Ramos (cell line): ENCODE results near the gene RAB20.
"Not testable (repeated sequence)": the region's sequence is repeated elsewhere in the genome, so short reads cannot be mapped to it uniquely, and the experiment has no call there.

Source experiments
- in situ Hi-C: fragments of 300-500 bp; cut with MboI; formaldehyde crosslinking; loops from one replicate; pipeline ENCODE4 v1.14.3; 2022; ENCODE audit warnings: low sequenced_read_pairs; ENCODE audit not compliant: unreplicated experiment

RAB20 gene

DNA sequence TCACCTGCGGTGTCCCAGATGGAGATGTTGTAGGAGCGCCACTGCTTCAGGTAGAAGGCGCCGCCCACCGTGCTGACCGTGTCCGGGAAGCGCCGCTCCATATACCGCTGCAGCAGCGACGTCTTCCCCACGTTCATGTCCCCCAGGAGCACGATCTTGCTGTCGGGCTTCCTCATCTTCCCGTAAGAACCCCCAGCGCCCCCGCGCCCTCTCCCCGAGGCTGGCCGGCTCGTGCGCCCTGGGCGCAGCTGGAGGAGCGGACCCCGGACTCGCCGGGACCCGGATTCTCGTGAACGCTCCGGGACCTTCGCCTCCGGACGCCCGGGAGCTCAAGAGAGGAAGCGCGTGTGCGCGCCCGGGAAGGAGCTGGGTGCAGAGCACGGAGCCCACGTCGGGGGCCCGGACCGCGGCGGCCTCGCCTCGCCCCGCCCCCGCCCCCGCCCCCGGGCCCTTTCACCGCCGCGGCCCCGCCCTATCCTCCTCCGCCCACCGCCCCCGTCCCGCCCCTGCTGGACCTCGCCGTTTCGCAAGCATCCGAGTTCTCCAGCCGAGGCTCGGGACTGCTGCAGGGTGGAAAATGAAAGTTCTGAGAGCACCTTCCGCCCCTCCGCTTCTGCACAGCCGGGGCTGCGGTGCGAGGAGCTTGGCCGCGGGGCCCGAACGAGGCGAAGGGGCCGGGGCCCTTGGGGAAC lies at the start of gene RAB20:
Gene RAB20, minus strand, starts transcription at position 379 of the 692 bp plus-strand sequence. Its CDS starts 203 bp downstream, at position 176.
- in situ Hi-C loops, result no loop called here

DNA sequence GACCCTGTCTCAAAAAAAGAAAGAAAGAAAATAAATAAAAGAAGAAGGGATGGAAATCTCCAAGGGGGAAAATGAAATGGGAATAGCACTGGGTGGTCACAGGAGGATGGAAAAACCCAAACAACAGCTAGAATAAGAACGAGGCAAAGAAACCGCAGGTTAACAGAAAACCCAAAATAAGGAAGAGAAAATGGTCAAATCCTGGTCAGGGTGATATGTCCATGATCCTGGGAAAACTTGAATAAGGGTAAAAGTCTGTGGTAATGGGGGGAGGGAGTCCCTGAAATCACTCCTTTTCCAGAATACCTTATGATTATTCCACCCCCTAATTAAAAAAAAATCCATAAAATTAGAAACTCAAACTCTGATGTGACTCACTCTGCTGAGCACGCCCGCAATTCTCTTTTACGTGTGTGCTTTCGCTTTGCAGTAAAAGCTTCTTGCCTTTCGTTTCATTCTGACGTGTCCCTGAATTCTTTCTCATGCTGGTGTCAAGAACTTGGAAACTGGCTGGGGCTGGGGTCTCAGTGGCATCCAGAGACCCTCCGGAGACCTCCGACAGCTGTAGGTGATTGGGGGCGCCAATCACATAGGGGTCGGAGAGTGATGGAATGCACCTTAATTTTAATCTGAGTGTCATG lies 49.6 kb upstream of the RAB20 start:
- in situ Hi-C loops, result no loop called here

DNA sequence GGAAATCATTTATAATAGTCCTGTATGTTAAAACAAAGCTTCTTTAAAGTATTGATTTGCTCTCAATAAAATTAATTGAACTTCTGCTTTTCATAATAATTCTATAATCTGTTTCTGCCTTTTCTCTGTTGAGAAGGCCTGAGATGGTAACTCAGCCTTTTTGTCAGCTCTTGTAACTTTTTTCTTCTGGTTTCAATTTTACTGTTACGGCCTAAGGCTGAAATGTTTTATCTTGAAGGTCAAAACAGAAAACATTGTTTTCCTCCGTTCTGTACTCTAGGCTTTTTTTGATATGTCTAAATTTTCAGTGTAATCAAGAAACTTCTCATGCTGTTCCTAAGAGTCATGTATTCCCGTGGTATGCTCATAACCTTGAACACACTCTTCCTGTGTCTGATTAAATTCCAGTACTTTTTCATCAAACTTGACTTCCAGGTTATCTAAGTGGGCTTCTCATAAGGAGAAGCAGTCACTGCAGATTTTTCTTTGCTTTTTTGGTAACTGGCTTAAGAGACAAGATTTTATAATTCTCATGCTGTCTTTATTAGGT lies 46.2 kb upstream of the RAB20 start:
- in situ Hi-C loops, result no loop called here

DNA sequence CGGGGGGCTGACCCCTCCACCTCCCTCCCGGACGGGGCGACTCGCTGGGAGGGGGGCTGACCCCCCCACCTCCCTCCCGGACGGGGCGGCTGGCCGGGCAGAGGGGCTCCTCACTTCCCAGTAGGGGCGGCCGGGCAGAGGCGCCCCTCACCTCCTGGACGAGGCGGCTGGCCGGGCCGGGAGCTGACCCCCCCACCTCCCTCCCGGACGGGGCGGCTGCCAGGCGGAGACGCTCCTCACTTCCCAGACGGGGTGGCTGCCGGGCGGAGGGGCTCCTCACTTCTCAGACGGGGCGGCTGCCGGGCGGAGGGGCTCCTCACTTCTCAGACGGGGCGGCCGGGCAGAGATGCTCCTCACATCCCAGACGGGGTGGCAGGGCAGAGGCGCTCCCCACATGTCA lies 44.8 kb upstream of the RAB20 start:
- in situ Hi-C loops, result not testable (repeated sequence)

DNA sequence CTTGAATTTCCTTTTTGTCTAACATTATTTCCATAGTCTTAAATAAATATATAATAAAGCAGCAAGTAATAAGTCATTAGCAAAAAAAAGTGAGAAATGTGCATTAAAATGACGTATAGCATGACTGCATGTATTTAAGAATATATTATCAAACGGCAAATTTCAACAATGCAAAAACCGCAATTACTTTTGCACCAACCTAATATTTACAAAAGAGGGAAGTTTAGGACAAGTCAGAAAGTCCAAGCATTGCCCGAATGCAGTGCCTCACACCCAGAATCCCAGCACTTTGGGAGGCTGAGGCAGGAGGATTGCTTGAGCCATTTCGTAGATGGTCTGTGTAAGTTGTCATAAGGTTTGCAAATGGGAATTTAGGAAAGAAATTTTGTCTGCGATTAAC lies 43.6 kb upstream of the RAB20 start:
- in situ Hi-C loops, result no loop called here

- in situ Hi-C loops, result no loop called here
These were observed 39.5 kb upstream of the RAB20 start for GRCh38 chr13:110600980-110601379.

DNA sequence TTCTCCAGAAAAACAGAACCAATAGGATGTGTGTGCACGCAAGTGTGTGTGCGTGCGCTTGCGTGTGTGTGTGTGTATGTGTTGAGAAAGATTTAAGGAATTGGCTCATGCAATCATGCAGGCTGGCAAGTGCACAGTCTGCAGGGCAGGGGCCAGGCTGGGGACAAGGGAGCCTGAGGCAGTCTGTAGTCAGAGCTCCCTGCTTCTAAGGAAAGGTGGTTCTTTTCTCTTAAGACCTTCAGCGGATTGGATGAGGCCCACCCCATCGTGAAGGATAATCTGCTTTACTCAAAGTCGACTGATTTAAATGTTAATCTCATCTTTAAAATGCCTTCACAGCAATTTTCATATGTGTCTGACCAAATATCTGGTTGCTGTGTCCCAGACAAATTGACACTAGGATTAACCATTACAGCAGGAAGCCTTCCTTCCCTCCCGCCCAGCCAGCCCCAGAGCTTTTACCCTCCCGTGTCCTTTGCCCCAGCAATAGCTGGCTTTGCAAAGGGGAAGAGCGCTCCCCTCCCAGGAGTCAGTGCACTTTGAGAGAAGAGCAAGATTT lies 38.8 kb upstream of the RAB20 start:
- in situ Hi-C loops, result no loop called here

DNA sequence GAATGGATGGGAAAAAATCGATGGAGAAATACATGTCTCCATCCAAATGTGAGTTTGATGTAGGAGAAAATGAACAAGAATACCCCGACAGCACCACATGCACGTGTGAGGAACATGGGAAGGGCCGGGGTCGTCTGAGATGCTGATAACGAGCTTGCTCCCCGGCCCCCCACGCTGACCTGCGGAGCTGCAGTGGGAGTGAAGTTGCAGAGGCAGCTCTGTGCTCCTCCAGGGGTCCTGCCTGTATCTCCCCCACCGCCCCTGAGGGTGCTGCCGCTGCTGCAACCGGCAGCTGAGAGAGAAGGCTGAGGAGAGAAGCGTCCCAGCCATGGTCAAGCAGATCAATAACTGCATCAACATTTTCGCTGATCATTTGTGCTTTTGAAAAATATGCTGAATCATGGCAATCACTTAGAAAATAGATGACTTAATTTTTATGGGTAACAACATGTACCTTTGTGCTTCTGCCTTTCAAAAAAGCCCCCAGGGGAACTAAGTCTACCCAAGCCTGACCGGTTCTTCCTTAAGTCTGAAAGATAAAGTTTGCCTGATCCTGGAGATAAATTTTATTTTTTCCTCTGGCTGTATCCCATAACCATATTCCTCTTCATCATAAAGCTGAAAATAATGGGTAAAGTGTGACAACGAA lies 35.6 kb upstream of the RAB20 start:
- in situ Hi-C loops, result loop anchor here (10.0 kb wide), 1 partner anchor 218 kb away; no protein-coding TSS in a partner anchor

DNA sequence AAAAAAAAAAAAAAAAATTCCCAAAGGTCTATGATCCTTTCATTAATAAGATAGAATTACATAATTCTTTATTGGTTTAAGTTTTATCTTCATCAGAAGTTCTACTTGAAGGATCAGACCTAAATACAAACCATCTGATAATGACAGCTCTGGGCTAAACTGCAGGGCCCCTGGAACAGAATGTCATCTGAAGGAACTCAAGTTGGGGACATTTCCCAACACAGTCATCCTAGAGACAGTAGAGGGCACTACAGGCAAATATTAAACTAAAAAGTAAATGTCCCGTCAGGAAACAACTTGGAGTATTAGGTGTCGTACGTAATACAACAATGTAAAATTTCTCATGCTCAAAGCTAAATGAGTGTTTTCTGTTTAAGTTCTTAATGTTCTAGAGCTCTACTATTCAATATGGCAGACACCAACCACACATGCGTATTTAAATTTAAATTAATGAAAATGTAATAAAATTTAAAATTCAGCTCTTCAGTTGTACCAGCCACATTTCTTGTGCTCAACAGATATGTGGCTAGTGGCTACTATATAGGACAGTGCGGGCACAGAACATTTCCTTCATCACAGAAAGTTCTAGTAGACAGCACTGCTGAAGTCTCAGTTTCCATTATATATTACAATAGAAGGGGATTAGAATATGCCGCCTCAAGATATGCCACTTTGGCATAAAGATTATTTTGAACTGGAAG lies 32.1 kb upstream of the RAB20 start:
- in situ Hi-C loops, result loop anchor here (10.0 kb wide), 1 partner anchor 221 kb away; no protein-coding TSS in a partner anchor

- in situ Hi-C loops, result loop anchor here (10.0 kb wide), 1 partner anchor 222 kb away; no protein-coding TSS in a partner anchor
These were observed 31.1 kb upstream of the RAB20 start for GRCh38 chr13:110592665-110593064.

DNA sequence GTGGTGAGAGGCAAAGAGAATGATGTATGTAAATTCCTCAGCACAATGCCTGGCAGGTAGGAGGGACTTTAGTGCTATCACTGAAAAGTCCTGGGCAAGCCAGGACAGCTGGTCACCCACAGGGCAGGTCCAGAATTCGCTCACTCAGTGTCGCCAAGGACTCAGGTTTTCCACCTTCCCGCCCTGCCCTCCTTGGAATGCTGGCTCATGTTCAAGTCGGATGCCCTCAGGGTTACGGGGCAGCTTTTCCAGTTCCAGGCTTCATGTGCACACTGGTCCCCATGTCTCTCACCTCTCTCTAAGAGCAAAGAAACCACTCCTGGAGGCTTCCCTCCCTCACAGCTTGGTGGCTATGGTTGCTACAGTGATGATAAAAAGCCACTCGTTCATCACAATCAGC lies 29.1 kb upstream of the RAB20 start:
- in situ Hi-C loops, result loop anchor here (10.0 kb wide), 1 partner anchor 224 kb away; no protein-coding TSS in a partner anchor

DNA sequence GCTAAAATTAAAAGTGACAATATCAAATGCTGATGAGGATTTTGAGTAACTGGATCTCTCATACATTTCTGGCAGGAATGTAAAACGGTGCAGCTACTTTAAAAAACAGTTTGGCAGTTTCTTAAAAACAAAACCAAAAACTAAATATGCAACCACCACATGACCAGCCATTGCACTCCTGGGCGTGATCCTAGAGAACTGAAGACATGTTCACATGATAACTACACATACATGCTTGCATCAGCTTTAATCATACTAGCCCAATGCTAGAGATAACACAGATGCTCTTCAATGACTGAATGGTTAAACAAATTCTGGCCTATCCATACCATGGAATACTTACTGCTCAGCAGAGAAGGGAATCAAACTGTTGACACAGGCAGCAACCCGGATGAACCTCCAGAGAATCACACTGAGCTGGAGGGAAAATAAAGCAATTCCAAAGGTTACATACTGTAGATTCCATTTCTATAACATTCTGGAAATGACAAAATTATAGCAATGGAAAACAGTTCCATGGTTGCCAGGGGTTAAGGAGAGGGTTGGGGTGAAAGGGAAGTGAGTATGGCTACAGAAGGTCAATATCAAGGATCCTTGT lies 28.4 kb upstream of the RAB20 start:
- in situ Hi-C loops, result loop anchor here (10.0 kb wide), 1 partner anchor 225 kb away; no protein-coding TSS in a partner anchor

- in situ Hi-C loops, result no loop called here
These were observed 21.8 kb upstream of the RAB20 start for GRCh38 chr13:110583178-110583865.

- in situ Hi-C loops, result no loop called here
These were observed 21.0 kb upstream of the RAB20 start for GRCh38 chr13:110582421-110582954.

DNA sequence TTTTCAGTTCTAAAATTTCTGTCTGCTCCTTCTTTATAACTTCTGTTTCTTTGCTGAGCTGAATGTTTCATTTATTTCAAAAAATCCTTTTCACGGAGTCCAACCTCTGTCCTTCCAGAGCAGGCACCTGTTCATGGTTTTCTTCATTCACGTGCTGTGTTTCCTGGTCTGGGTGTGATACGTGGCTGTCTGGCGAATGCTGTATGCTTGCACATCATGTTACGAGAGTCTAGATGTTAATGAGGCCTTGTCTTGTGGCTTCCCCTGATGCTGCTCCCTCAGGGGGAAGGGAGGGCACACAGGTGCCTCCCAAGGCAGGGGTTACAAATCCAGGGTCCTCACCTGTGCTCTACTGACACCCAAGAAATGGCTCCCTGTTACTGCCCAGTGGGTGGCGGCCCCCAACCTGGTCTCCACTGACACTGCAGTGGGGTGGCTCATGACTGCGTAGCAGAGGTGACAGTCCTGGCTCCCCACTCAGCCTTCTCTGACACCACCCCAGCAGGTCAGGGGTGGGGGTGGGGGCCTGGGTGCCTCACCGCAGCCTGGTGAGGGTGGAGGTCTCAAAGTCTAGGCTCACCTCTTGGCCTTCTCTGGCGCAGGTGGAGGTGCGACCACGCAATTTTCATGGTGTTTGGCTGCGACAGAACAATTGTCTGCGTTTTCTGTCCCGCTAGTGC lies 20.1 kb upstream of the RAB20 start:
- in situ Hi-C loops, result no loop called here

DNA sequence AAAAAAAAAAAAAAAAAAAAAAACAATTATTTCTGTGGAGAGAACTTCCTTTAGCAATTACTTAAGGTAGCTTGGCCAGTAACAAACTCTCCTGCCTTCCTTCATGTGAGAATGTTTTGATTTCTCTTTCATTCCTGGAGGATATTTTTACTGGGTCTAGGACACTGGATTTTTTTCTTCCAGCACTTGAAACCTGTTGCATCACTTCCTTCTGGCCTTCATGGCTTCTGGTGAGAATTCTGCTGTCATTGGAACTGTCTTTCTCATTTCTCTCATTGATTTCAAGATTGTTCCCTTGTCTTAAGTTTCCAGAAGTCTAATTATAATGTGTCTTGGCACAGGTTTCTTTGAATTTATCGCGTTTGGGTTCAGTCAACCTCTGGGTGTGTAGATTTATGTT lies 19.3 kb upstream of the RAB20 start:
- in situ Hi-C loops, result no loop called here

DNA sequence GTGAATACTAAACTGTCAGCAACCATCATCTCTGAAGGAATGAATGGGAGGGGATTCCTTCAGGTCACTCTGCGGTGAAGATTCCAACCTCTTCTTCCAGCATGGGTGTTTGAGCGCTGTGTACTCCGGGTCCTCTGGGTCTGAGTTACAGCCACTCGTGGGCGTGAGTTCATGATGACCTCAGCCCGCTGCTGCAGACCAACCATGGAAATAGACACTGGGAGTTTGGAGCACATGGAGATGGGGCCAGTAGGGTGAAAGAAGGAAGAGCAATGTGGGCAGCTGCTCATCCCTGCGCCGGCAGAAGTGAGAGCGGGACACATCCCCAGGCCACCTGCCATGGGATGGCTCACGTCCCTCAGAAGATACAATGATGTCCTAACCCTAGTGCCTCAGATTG lies 16.8 kb upstream of the RAB20 start:
- in situ Hi-C loops, result no loop called here
